ENCODE data around the gene LCORL. TPM values are rescaled to one million over a fixed set of nuclear protein-coding genes. Genes with fewer than 3 reads are reported as not detected.

Gene LCORL
- total and polyA plus RNA-seq, 9 of the 15 experiments (the other 6 are each of a cell fraction or from before 2014, with no cell fraction given): 3.1 to 24.5 (median 11.1) TPM

- TF ChIP-seq MLX (CRISPR knock-in tag; conservative IDR thresholded peaks at IDR 0.05) (0 out of 4 replicates have a peak, but pooled peaks of 1 of the 2 experiments have one; percentile 25), NCOA6 (IDR thresholded peaks at IDR 0.05) (no peak), HDAC2 (IDR thresholded peaks at IDR 0.05) (no peak), MCM7 (IDR thresholded peaks at IDR 0.05) (no peak), SMAD4 (CRISPR knock-in tag; conservative IDR thresholded peaks at IDR 0.05) (no peak), KDM2B (CRISPR knock-in tag; IDR thresholded peaks at IDR 0.05) (no peak), TEAD2 (tag; IDR thresholded peaks at IDR 0.05) (no peak), LARP7 (IDR thresholded peaks at IDR 0.05) (0 out of 2 replicates have a peak, but pooled peaks have one; percentile 49), NFIC (IDR thresholded peaks at IDR 0.05) (peak; percentile 47), MEF2A (IDR thresholded peaks at IDR 0.05; ENCODE audit: control insufficient read depth, low read depth, low read length) (no peak), ZNF77 (CRISPR knock-in tag; IDR thresholded peaks at IDR 0.05) (no peak), RREB1 (CRISPR knock-in tag; IDR thresholded peaks at IDR 0.05) (no peak), TCF7 (IDR thresholded peaks at IDR 0.05; ENCODE audit: borderline replicate concordance) (no peak), PHB (CRISPR knock-in tag; IDR thresholded peaks at IDR 0.05) (no peak), NR2C1 (IDR thresholded peaks at IDR 0.05) (no peak), NR2C1 (tag; IDR thresholded peaks at IDR 0.05) (no peak), BCL6 (CRISPR knock-in tag; IDR thresholded peaks at IDR 0.05) (no peak), SPI1 (IDR thresholded peaks at IDR 0.05; ENCODE audit: borderline replicate concordance, low read depth, low read length) (peak; percentile 90)
- TF ChIP-seq, protein P1, sequence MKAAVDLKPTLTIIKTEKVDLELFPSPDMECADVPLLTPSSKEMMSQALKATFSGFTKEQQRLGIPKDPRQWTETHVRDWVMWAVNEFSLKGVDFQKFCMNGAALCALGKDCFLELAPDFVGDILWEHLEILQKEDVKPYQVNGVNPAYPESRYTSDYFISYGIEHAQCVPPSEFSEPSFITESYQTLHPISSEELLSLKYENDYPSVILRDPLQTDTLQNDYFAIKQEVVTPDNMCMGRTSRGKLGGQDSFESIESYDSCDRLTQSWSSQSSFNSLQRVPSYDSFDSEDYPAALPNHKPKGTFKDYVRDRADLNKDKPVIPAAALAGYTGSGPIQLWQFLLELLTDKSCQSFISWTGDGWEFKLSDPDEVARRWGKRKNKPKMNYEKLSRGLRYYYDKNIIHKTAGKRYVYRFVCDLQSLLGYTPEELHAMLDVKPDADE (conservative IDR thresholded peaks at IDR 0.05; ENCODE audit: control insufficient read depth, low read depth, low read length): peak; percentile 63
- TF ChIP-seq, protein P2, sequence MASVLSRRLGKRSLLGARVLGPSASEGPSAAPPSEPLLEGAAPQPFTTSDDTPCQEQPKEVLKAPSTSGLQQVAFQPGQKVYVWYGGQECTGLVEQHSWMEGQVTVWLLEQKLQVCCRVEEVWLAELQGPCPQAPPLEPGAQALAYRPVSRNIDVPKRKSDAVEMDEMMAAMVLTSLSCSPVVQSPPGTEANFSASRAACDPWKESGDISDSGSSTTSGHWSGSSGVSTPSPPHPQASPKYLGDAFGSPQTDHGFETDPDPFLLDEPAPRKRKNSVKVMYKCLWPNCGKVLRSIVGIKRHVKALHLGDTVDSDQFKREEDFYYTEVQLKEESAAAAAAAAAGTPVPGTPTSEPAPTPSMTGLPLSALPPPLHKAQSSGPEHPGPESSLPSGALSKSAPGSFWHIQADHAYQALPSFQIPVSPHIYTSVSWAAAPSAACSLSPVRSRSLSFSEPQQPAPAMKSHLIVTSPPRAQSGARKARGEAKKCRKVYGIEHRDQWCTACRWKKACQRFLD (CRISPR knock-in tag; IDR thresholded peaks at IDR 0.05): 0 out of 2 replicates have a peak, but pooled peaks have one; percentile 40
Observed at GRCh38 chr4:17810260-17811077, 211.1 kb downstream of the LCORL start, which contains the start of the genes DCAF16 and NCAPG (continued).

Data from K562 (cell line).